ENCODE measurements around the gene SERPINA3. TPM values are rescaled to one million over a fixed set of nuclear protein-coding genes. Genes with fewer than 3 reads are reported as not detected.

Gene SERPINA3
- total RNA-seq = not detected in 2 replicates
- not detected for total RNA-seq (2013)
- polyA plus RNA-seq = not detected in 2 replicates
- polyA minus RNA-seq = not detected in 2 replicates

- no peak within 1 kb of the TSS for H3K4me3 Mint-ChIP-seq
- Histone ChIP-seq H3K4me3 (ENCODE audit: control extremely low read depth in 1 of 5, extremely low read depth in 1 of 5, insufficient read depth in 1 of 5, low read depth in 2 of 5, low read length in 4 of 5) (no peak within 1 kb of the TSS), H3K9me3 (ENCODE audit: control extremely low read depth in 1 of 3, control insufficient read depth in 2 of 3, insufficient read depth in 1 of 3, low read length in 2 of 3) (peaks cover 0 to 23% (median 0%) of the 10 kb centered on the region in 3 donors), H3K27ac (ENCODE audit: low read length in 2 of 2) (no peak within 1 kb of the TSS), H3K36me3 (replicated peaks in 1 of 2; ENCODE audit: control extremely low read depth in 1 of 2, control insufficient read depth in 1 of 2, extremely low read depth in 1 of 2, insufficient read depth in 2 of 2, low read length in 1 of 2) (no peaks in the 10 kb centered on the region), H3K4me2 (replicated peaks; ENCODE audit: low read depth, low read length, poor library complexity, severe bottlenecking) (no peak within 1 kb of the TSS), H2AFZ (ENCODE audit: insufficient read depth, low read depth, low read length, poor library complexity, severe bottlenecking) (no peak within 1 kb of the TSS), H3K9ac (ENCODE audit: low read length) (no peak within 1 kb of the TSS), H3K79me2 (ENCODE audit: control insufficient read depth, insufficient read depth, low read length) (no peaks in the 10 kb centered on the region), H3K27me3 (replicated peaks in 1 of 4; ENCODE audit: control extremely low read depth in 1 of 4, control insufficient read depth in 3 of 4, insufficient read depth in 4 of 4, low read length in 3 of 4) (no peaks in the 10 kb centered on the region), H3K4me1 (ENCODE audit: control insufficient read depth in 2 of 2, insufficient read depth in 2 of 2, low read length in 2 of 2) (no peaks in the 10 kb centered on the region), H4K20me1 (ENCODE audit: control insufficient read depth, insufficient read depth, low read length, poor library complexity, severe bottlenecking) (no peaks in the 10 kb centered on the region)
- intact Hi-C loops (cut with micrococcal nuclease) = no loop called here
- H3K27ac Mint-ChIP-seq = no peak within 1 kb of the TSS
- WGBS (ENCODE audit: insufficient coverage) = 78% methylated on average over 3 of the region's 4 CpGs
- ATAC-seq (ENCODE audit: low read depth) (no peak), DNase-seq (no peak)
- H3K9me3 Mint-ChIP-seq (ENCODE audit: insufficient read depth) = peaks cover 2% of the 10 kb centered on the region
- TF ChIP-seq EZH2 (IDR thresholded peaks at IDR 0.05; ENCODE audit: borderline replicate concordance, insufficient read depth, low read depth, low read length, poor library complexity, severe bottlenecking) = no peak
- no peak for TF ChIP-seq CTCF (IDR thresholded peaks at IDR 0.05)
- no peaks in the 10 kb centered on the region for H3K4me1 Mint-ChIP-seq
- CTCF ChIA-PET = no interaction called here
- no peaks in the 10 kb centered on the region for H3K27me3 Mint-ChIP-seq
- POLR2A ChIA-PET = no interaction called here
Measured at GRCh38 chr14:94612174-94612573, at the start of gene SERPINA3. TSS of gene SERPINA3 (plus strand) at chr14:94612391. CDS start at chr14:94614442, 2,051 bp downstream.

GRCh38 chr14:94562941-94563883, 49.0 kb upstream of the SERPINA3 start:
- Histone ChIP-seq H3K9ac (ENCODE audit: low read length) (no peak overlapping the region), H3K79me2 (ENCODE audit: control insufficient read depth, insufficient read depth, low read length) (no peaks in the 10 kb centered on the region), H3K4me3 (ENCODE audit: control extremely low read depth in 1 of 5, extremely low read depth in 1 of 5, insufficient read depth in 1 of 5, low read depth in 2 of 5, low read length in 4 of 5) (no peak overlapping the region), H2AFZ (ENCODE audit: insufficient read depth, low read depth, low read length, poor library complexity, severe bottlenecking) (no peak overlapping the region), H3K36me3 (replicated peaks in 1 of 2; ENCODE audit: control extremely low read depth in 1 of 2, control insufficient read depth in 1 of 2, extremely low read depth in 1 of 2, insufficient read depth in 2 of 2, low read length in 1 of 2) (no peaks in the 10 kb centered on the region), H3K9me3 (ENCODE audit: control extremely low read depth in 1 of 3, control insufficient read depth in 2 of 3, insufficient read depth in 1 of 3, low read length in 2 of 3) (peaks cover 0 to 23% (median 0%) of the 10 kb centered on the region in 3 donors), H3K27me3 (replicated peaks in 1 of 4; ENCODE audit: control extremely low read depth in 1 of 4, control insufficient read depth in 3 of 4, insufficient read depth in 4 of 4, low read length in 3 of 4) (no peaks in the 10 kb centered on the region), H3K27ac (ENCODE audit: low read length in 2 of 2) (no peak overlapping the region), H3K4me2 (replicated peaks; ENCODE audit: low read depth, low read length, poor library complexity, severe bottlenecking) (no peak overlapping the region), H3K4me1 (ENCODE audit: control insufficient read depth in 2 of 2, insufficient read depth in 2 of 2, low read length in 2 of 2) (no peaks in the 10 kb centered on the region), H4K20me1 (ENCODE audit: control insufficient read depth, insufficient read depth, low read length, poor library complexity, severe bottlenecking) (no peaks in the 10 kb centered on the region)
- TF ChIP-seq CTCF (IDR thresholded peaks at IDR 0.05) = no peak
- TF ChIP-seq EZH2 (IDR thresholded peaks at IDR 0.05; ENCODE audit: borderline replicate concordance, insufficient read depth, low read depth, low read length, poor library complexity, severe bottlenecking) = no peak
- intact Hi-C loops (cut with micrococcal nuclease) = no loop called here
- Mint-ChIP-seq H3K9me3 (ENCODE audit: insufficient read depth) (no peaks in the 10 kb centered on the region), H3K4me1 (no peaks in the 10 kb centered on the region), H3K4me3 (no peak overlapping the region), H3K27me3 (peaks cover 28% of the 10 kb centered on the region), H3K27ac (no peak overlapping the region)
- CTCF ChIA-PET = no interaction called here
- 95% methylated on average over 15 of the region's 16 CpGs for WGBS (ENCODE audit: insufficient coverage)
- no peak for DNase-seq
- no peak for ATAC-seq (ENCODE audit: low read depth)
- POLR2A ChIA-PET = no interaction called here
